ENCODE data around the gene ITPRIP.

GRCh38 chr10:104259999-104260774 is 78.1 kb downstream of the ITPRIP start:
- TF ChIP-seq CTCF (IDR thresholded peaks at IDR 0.05) (no peak), POLR2A (IDR thresholded peaks at IDR 0.05) (no peak)
